A549 (cell line): ENCODE measurements around the gene TMEM125.

ENCODE experiments used
- BCL3 ChIP-seq: fragments of >200 bp; sonication (Bioruptor Twin); formaldehyde crosslinking; IDR thresholded peaks from 3 replicates; pipeline ENCODE4 v1.6.1; 2016
- CBX8 ChIP-seq: fragments of 200-600 bp; sonication (generic); IDR thresholded peaks from 2 replicates; pipeline ENCODE4 v1.6.1; 2016
- CHD2 ChIP-seq: fragments of 150-350 bp; IDR thresholded peaks from 2 replicates; pipeline ENCODE4 v1.6.1; 2014; ENCODE audit warnings: low read length; ENCODE audit not compliant: partially characterized antibody
- CTCF ChIP-seq: fragments of >200 bp; sonication (Bioruptor Twin); formaldehyde crosslinking; IDR thresholded peaks from 3 replicates; pipeline ENCODE4 v1.5.1; 2016
- EP300 ChIP-seq, 2 experiments: fragments of >200 bp; sonication (Bioruptor Twin); formaldehyde crosslinking; IDR thresholded peaks; 2 replicates in 1 of 2; 3 replicates in 1 of 2; pipeline ENCODE4 v1.6.1; 2016 to 2017
- JUNB ChIP-seq: fragments of >200 bp; sonication (Bioruptor Twin); formaldehyde crosslinking; IDR thresholded peaks from 2 replicates; pipeline ENCODE4 v1.6.1; 2016
- MAFK ChIP-seq: fragments of 450-650 bp; IDR thresholded peaks from 2 replicates; pipeline ENCODE4 v1.6.1; 2014; ENCODE audit not compliant: partially characterized antibody
- MAX ChIP-seq: IDR thresholded peaks from 2 replicates; pipeline ENCODE4 v1.6.1; 2012
- MYC ChIP-seq: IDR thresholded peaks from 2 replicates; pipeline ENCODE4 v1.6.1; 2012; ENCODE audit warnings: mild to moderate bottlenecking, inconsistent platforms, low read length, improper control_type of control experiment, borderline replicate concordance
- POLR2A ChIP-seq: IDR thresholded peaks from 2 replicates; pipeline ENCODE4 v1.6.1; 2012; ENCODE audit warnings: mild to moderate bottlenecking, low read length
- RCOR1 ChIP-seq: fragments of 150-350 bp; IDR thresholded peaks from 2 replicates; pipeline ENCODE4 v1.6.1; 2014; ENCODE audit warnings: antibody characterized with exemption, low read length, low read depth

GRCh38 chr1:43272576-43273571 lies 3.1 kb downstream of the TMEM125 start:
- TF ChIP-seq EP300 (IDR thresholded peaks at IDR 0.05) (no peak), CBX8 (no peak), MAX (no peak), CTCF (no peak), RCOR1 (no peak), POLR2A (no peak), MYC (no peak), MAFK (no peak), JUNB (no peak), BCL3 (no peak), CHD2 (no peak)
